Ovary (tissue), 3 donors: ENCODE measurements around the gene UGDH.

Source experiments
- POLR2A ChIP-seq: fragments of 450-650 bp; IDR thresholded peaks from one replicate; pipeline ENCODE4 v1.6.1; 2017; ENCODE audit warnings: antibody characterized with exemption, mild to moderate bottlenecking, moderate library complexity
- TF ChIP-seq, protein P1 (sequence below), 3 donors: fragments of 450-650 bp in 2 of 3; fragments of 200-600 bp in 1 of 3; IDR thresholded peaks; one replicate each; pipeline versions ENCODE4 v1.5.1 to v1.8.0; 2016 to 2022; ENCODE audit warnings: antibody characterized with exemption in 3 of 3, mild to moderate bottlenecking in 1 of 3
- donor health status: DM: no; HTN: no; CAD: no.

- TF ChIP-seq, protein P1, sequence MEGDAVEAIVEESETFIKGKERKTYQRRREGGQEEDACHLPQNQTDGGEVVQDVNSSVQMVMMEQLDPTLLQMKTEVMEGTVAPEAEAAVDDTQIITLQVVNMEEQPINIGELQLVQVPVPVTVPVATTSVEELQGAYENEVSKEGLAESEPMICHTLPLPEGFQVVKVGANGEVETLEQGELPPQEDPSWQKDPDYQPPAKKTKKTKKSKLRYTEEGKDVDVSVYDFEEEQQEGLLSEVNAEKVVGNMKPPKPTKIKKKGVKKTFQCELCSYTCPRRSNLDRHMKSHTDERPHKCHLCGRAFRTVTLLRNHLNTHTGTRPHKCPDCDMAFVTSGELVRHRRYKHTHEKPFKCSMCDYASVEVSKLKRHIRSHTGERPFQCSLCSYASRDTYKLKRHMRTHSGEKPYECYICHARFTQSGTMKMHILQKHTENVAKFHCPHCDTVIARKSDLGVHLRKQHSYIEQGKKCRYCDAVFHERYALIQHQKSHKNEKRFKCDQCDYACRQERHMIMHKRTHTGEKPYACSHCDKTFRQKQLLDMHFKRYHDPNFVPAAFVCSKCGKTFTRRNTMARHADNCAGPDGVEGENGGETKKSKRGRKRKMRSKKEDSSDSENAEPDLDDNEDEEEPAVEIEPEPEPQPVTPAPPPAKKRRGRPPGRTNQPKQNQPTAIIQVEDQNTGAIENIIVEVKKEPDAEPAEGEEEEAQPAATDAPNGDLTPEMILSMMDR (IDR thresholded peaks at IDR 0.05), result no peak
- no peak for TF ChIP-seq POLR2A
Measured at GRCh38 chr4:39452153-39452859, 74.9 kb downstream of the UGDH start.
